CD4-positive, alpha-beta T cell treated with Interleukin-17A for 4 hours (primary cell): ENCODE measurements around the gene JADE2.
"Not testable (repeated sequence)": the region's sequence is repeated elsewhere in the genome, so short reads cannot be mapped to it uniquely, and the experiment has no call there.

Experiments used
- DNase-seq: peaks from one replicate; pipeline ENCODE4 v3.0.0-alpha.2; 2020; ENCODE audit warnings: mixed read lengths

Gene JADE2

GRCh38 chr5:134595458-134595838, 70.0 kb downstream of the JADE2 start:
- DNase-seq, result no peak

- not testable (repeated sequence) for DNase-seq
These were observed 74.3 kb downstream of the JADE2 start for GRCh38 chr5:134599820-134600219.

DNA sequence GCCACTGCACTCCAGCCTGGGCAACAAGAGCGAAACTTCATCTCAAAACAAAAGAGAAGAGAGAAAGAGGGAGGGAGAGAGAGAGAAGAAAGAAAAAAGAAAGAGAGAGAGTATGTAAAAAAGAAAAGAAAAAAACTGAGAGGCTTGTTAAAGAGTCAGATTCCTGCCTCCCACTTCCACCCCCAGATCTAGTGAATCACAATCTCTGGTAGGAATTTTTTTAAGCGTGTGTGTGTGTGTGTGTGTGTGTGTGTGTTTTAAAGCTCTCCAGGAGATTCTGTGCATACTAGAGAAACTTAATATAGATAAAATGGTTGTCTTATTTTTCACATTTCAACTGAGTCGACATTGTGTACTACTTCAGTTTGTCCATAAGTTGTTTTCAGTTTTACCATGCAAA, 75.1 kb downstream of the JADE2 start:
- DNase-seq, result no peak

- DNase-seq, result no peak
These were observed 77.6 kb downstream of the JADE2 start for GRCh38 chr5:134603059-134603458.

- DNase-seq, result no peak
These were observed 79.4 kb downstream of the JADE2 start for GRCh38 chr5:134604908-134605307.

DNA sequence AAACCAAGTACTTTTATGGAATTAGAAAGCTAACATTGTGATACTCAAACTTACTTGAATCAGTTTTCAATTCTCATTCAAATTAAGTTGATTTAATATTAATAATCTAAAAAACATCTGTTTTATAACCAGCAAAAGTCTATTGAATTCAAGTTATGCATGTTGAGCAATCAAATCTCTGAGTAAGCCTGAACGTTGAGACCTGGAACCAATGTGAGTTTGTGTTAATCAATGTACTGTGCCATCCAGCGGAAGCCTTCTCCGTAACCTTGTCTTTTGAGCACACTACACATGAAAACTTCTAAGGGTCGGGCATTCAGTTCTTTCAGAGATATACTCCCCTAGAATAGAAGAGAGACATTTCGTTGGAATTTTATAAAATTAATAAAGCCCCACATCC, 81.3 kb downstream of the JADE2 start:
- DNase-seq, result no peak

GRCh38 chr5:134608555-134608954, 83.1 kb downstream of the JADE2 start:
- DNase-seq, result no peak

GRCh38 chr5:134609232-134609851, 83.9 kb downstream of the JADE2 start:
- DNase-seq, result no peak

DNA sequence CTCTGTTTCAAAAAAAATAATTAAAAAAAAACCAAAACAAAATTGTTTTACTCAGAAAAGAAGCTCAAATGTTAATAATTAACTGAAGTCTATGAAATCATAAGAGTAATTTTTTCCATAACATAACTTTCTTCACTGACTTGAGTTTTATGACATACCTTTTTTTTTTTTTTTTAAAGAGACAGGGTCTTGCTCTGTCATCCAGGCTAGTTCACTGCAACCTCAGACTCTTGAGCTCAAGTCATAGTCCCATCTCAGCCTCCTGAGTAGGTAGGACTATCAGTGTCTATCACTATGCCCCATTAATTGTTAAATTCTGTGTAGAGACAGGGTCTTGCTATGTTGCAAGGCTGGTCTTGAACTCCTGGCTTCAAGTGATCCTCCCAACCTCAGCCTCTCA, 85.3 kb downstream of the JADE2 start:
- no peak for DNase-seq

- no peak for DNase-seq
These were observed 86.0 kb downstream of the JADE2 start for GRCh38 chr5:134611515-134611914.

- no peak for DNase-seq
These were observed 89.1 kb downstream of the JADE2 start for GRCh38 chr5:134614450-134615085.

- DNase-seq, result no peak
These were observed 95.2 kb downstream of the JADE2 start for GRCh38 chr5:134620634-134621033.

- no peak for DNase-seq
These were observed 100.1 kb downstream of the JADE2 start for GRCh38 chr5:134625559-134625958.

DNA sequence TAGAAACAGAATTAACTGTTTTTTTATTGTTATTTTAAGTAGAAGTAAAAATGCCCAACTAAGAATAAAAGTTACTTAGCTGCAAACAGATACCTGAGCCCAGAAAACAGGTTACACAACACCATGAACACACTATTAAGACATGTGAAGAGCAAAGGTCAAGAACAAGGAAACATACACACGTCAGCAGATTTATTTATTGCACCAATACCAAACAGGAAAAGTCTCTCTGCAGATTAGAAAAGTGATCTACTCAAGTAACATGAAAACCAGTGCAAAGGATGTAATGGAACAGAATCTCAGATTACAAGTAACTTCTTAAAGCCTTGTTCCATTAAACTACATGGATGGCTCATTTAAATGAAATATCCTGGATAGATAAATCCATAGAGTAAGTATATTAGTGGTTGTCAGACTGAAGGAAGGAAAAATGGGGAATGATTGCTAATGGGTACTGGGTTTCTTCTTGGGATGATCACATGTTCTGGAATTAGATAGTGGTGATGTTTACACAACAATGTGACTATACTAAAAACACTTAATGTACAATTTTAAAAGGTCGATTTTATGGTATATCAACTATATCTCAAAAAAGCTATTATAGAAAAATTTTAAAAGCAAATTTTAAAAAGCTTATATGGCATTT, 101.0 kb downstream of the JADE2 start:
- no peak for DNase-seq
